Activated naive CD8-positive, alpha-beta T cell treated with anti-CD3 and anti-CD28 coated beads, Interleukin-2, amount 10 ng/mL, durations not matched to agents 7 days and 5 days (primary cell): ENCODE results near the gene ZNF484. TPM values are rescaled to one million over a fixed set of nuclear protein-coding genes. Genes with fewer than 3 reads are reported as not detected.
"Not testable (repeated sequence)": the region's sequence is repeated elsewhere in the genome, so short reads cannot be mapped to it uniquely, and the experiment has no call there.

Source experiments
- ATAC-seq: fragments of 150-1000 bp; cut with Tn5 transposase; one replicate; pipeline ENCODE4 v1.10.0; 2021; ENCODE audit warnings: low read depth, moderate library complexity
- POLR2A ChIA-PET: fragments of 350-600 bp; sonication (Branson Sonifier 250); formaldehyde crosslinking; loops from one replicate; lab custom pipeline; 2021; ENCODE audit warnings: antibody characterized with exemption; lab: Charles Lee
- DNase-seq: peaks from one replicate; pipeline ENCODE4 v3.0.0; 2021
- H3K27ac Mint-ChIP-seq: one replicate; pipeline ENCODE4 v1.8.0; 2022; ENCODE audit warnings: mild to moderate bottlenecking, mixed read lengths
- H3K27me3 Mint-ChIP-seq: one replicate; pipeline ENCODE4 v1.8.0; 2022; ENCODE audit warnings: mild to moderate bottlenecking, moderate library complexity, mixed read lengths
- H3K36me3 Mint-ChIP-seq: one replicate; pipeline ENCODE4 v1.8.0; 2021; ENCODE audit warnings: mild to moderate bottlenecking, mixed read lengths
- H3K4me1 Mint-ChIP-seq: one replicate; pipeline ENCODE4 v1.8.0; 2021; ENCODE audit warnings: mixed read lengths
- H3K4me3 Mint-ChIP-seq: one replicate; pipeline ENCODE4 v1.8.0; 2022; ENCODE audit warnings: mild to moderate bottlenecking, moderate library complexity, mixed read lengths
- H3K9me3 Mint-ChIP-seq: one replicate; pipeline ENCODE4 v1.8.0; 2021; ENCODE audit warnings: mixed read lengths
- total RNA-seq, 2 experiments: library from RNA; stranded (reverse); gene quantifications; one replicate each; pipeline ENCODE4 v1.2.3, GENCODE V29; 2021

ZNF484 gene
- total RNA-seq, 2 experiments from 2014 or later = 13.9 to 14.5 TPM

- H3K4me3 Mint-ChIP-seq, H3K27ac Mint-ChIP-seq, H3K27me3 Mint-ChIP-seq, H3K4me1 Mint-ChIP-seq, DNase-seq, ATAC-seq, POLR2A ChIA-PET: not testable (repeated sequence)
- Mint-ChIP-seq H3K9me3 (peaks cover 36% of the 10 kb centered on the region), H3K36me3 (peaks cover 20% of the 10 kb centered on the region)
Measured at GRCh38 chr9:92838411-92838810, 39.4 kb downstream of the ZNF484 start.

GRCh38 chr9:92837191-92837590 lies 40.6 kb downstream of the ZNF484 start:
- H3K36me3 Mint-ChIP-seq = peaks cover 12% of the 10 kb centered on the region
- H3K4me3 Mint-ChIP-seq = no peak overlapping the region
- DNase-seq = no peak
- peaks cover 38% of the 10 kb centered on the region for H3K9me3 Mint-ChIP-seq
- no peak overlapping the region for H3K27ac Mint-ChIP-seq
- POLR2A ChIA-PET = interaction anchor here (0.6 kb wide), 1 partner anchor 69 kb away, joined by 3 read pairs; no protein-coding TSS in a partner anchor
- ATAC-seq = no peak
- no peaks in the 10 kb centered on the region for H3K4me1 Mint-ChIP-seq
- no peaks in the 10 kb centered on the region for H3K27me3 Mint-ChIP-seq

GRCh38 chr9:92829420-92829819 lies 48.4 kb downstream of the ZNF484 start:
- peaks cover 18% of the 10 kb centered on the region for H3K9me3 Mint-ChIP-seq
- H3K4me3 Mint-ChIP-seq = no peak overlapping the region
- H3K27me3 Mint-ChIP-seq = peaks cover 5% of the 10 kb centered on the region
- no peaks in the 10 kb centered on the region for H3K4me1 Mint-ChIP-seq
- H3K36me3 Mint-ChIP-seq = peaks cover 1% of the 10 kb centered on the region
- DNase-seq (no peak), ATAC-seq (no peak)
- no peak overlapping the region for H3K27ac Mint-ChIP-seq
- POLR2A ChIA-PET = no interaction called here

- H3K27ac Mint-ChIP-seq, H3K36me3 Mint-ChIP-seq, H3K4me3 Mint-ChIP-seq, DNase-seq, POLR2A ChIA-PET, H3K4me1 Mint-ChIP-seq, ATAC-seq, H3K9me3 Mint-ChIP-seq, H3K27me3 Mint-ChIP-seq: not testable (repeated sequence)
Measured at GRCh38 chr9:92825065-92825464, 52.8 kb downstream of the ZNF484 start.

GRCh38 chr9:92820964-92821363 lies 56.9 kb downstream of the ZNF484 start:
- no peaks in the 10 kb centered on the region for H3K36me3 Mint-ChIP-seq
- H3K27me3 Mint-ChIP-seq = peaks cover 18% of the 10 kb centered on the region
- no peak overlapping the region for H3K4me3 Mint-ChIP-seq
- no peak for DNase-seq
- no peaks in the 10 kb centered on the region for H3K4me1 Mint-ChIP-seq
- no peak overlapping the region for H3K27ac Mint-ChIP-seq
- POLR2A ChIA-PET = no interaction called here
- H3K9me3 Mint-ChIP-seq = no peaks in the 10 kb centered on the region
- no peak for ATAC-seq

GRCh38 chr9:92819898-92820297 lies 57.9 kb downstream of the ZNF484 start:
- H3K4me3 Mint-ChIP-seq, POLR2A ChIA-PET, DNase-seq: not testable (repeated sequence)

GRCh38 chr9:92809629-92810326 lies 68.1 kb downstream of the ZNF484 start:
- peak overlapping the region; percentile 82 for H3K4me3 Mint-ChIP-seq
- H3K27ac Mint-ChIP-seq, H3K36me3 Mint-ChIP-seq, H3K9me3 Mint-ChIP-seq, POLR2A ChIA-PET, H3K4me1 Mint-ChIP-seq, ATAC-seq: not testable (repeated sequence)
- H3K27me3 Mint-ChIP-seq = peaks cover 69% of the 10 kb centered on the region
- DNase-seq = peak; percentile 45

More at GRCh38 chr9:92819898-92820297, 57.9 kb downstream of the ZNF484 start:
- not testable (repeated sequence) for H3K36me3 Mint-ChIP-seq, H3K27ac Mint-ChIP-seq, H3K9me3 Mint-ChIP-seq, H3K4me1 Mint-ChIP-seq, ATAC-seq
- peaks cover 26% of the 10 kb centered on the region for H3K27me3 Mint-ChIP-seq

GRCh38 chr9:92808726-92809451 lies 68.9 kb downstream of the ZNF484 start:
- peaks cover 63% of the 10 kb centered on the region for H3K27me3 Mint-ChIP-seq
- H3K4me3 Mint-ChIP-seq = peak overlapping the region; percentile 82
- no peaks in the 10 kb centered on the region for H3K9me3 Mint-ChIP-seq
- ATAC-seq (peak; percentile 56), DNase-seq (peak; percentile 80)
- H3K4me1 Mint-ChIP-seq = peaks cover 8% of the 10 kb centered on the region
- H3K27ac Mint-ChIP-seq = no peak overlapping the region
- POLR2A ChIA-PET = interaction anchor here (1.2 kb wide), 1 partner anchor 9 kb away, joined by 3 read pairs; no protein-coding TSS in a partner anchor
- no peaks in the 10 kb centered on the region for H3K36me3 Mint-ChIP-seq

- H3K36me3 Mint-ChIP-seq = no peaks in the 10 kb centered on the region
- H3K9me3 Mint-ChIP-seq = no peaks in the 10 kb centered on the region
- peak overlapping the region; percentile 46 for H3K4me3 Mint-ChIP-seq
- ATAC-seq = peak; percentile 35
- peaks cover 8% of the 10 kb centered on the region for H3K4me1 Mint-ChIP-seq
- POLR2A ChIA-PET = interaction anchor here (1.2 kb wide), 1 partner anchor 8 kb away, joined by 3 read pairs; no protein-coding TSS in a partner anchor
- H3K27me3 Mint-ChIP-seq = peaks cover 56% of the 10 kb centered on the region
- no peak overlapping the region for H3K27ac Mint-ChIP-seq
- peak; percentile 60 for DNase-seq
Measured at GRCh38 chr9:92807757-92808725, 69.8 kb downstream of the ZNF484 start.

- Mint-ChIP-seq H3K27me3 (peaks cover 47% of the 10 kb centered on the region), H3K4me3 (peak overlapping the region; percentile 46), H3K9me3 (no peaks in the 10 kb centered on the region), H3K36me3 (no peaks in the 10 kb centered on the region), H3K4me1 (peaks cover 8% of the 10 kb centered on the region), H3K27ac (no peak overlapping the region)
- POLR2A ChIA-PET = no interaction called here
- ATAC-seq (no peak), DNase-seq (no peak)
Measured at GRCh38 chr9:92807031-92807756, 70.6 kb downstream of the ZNF484 start.

- POLR2A ChIA-PET = no interaction called here
- Mint-ChIP-seq H3K4me1 (peaks cover 12% of the 10 kb centered on the region), H3K9me3 (no peaks in the 10 kb centered on the region), H3K27me3 (peaks cover 36% of the 10 kb centered on the region), H3K4me3 (no peak overlapping the region), H3K27ac (no peak overlapping the region), H3K36me3 (no peaks in the 10 kb centered on the region)
- DNase-seq (no peak), ATAC-seq (no peak)
Measured at GRCh38 chr9:92804727-92805126, 73.1 kb downstream of the ZNF484 start.

- Mint-ChIP-seq H3K4me1 (peaks cover 7% of the 10 kb centered on the region), H3K4me3 (no peak overlapping the region), H3K27me3 (peaks cover 26% of the 10 kb centered on the region), H3K9me3 (no peaks in the 10 kb centered on the region), H3K36me3 (no peaks in the 10 kb centered on the region), H3K27ac (no peak overlapping the region)
- ATAC-seq (no peak), DNase-seq (no peak)
- POLR2A ChIA-PET = interaction anchor here (0.5 kb wide), 1 partner anchor 20 kb away, joined by 5 read pairs; no protein-coding TSS in a partner anchor
Measured at GRCh38 chr9:92798358-92798757, 79.5 kb downstream of the ZNF484 start.
